HepG2 (cell line): ENCODE results near the gene NEMF. TPM values are rescaled to one million over a fixed set of nuclear protein-coding genes. Genes with fewer than 3 reads are reported as not detected.

Source experiments
- CCDC6 ChIP-seq: sonication (generic); formaldehyde crosslinking; IDR thresholded peaks from 2 replicates; pipeline ENCODE4 v1.8.1; 2022; ENCODE audit warnings: mild to moderate bottlenecking, missing genetic modification reagents, moderate library complexity
- CHD4 ChIP-seq: fragments of 200-600 bp; sonication (generic); IDR thresholded peaks from 2 replicates; pipeline ENCODE4 v1.7.0; 2017; ENCODE audit warnings: mild to moderate bottlenecking, low read length, borderline replicate concordance
- GFI1 ChIP-seq: sonication (generic); formaldehyde crosslinking; IDR thresholded peaks from 2 replicates; pipeline ENCODE4 v1.5.0; 2020; ENCODE audit warnings: missing genetic modification reagents, mild to moderate bottlenecking, borderline replicate concordance
- HNRNPLL ChIP-seq: fragments of 200-400 bp; formaldehyde crosslinking; IDR thresholded peaks from 2 replicates; pipeline ENCODE4 v1.6.1; 2017; ENCODE audit warnings: mild to moderate bottlenecking, low read depth, low read length; ENCODE audit not compliant: poor library complexity, severe bottlenecking
- IKZF5 ChIP-seq: IDR thresholded peaks from 2 replicates; pipeline ENCODE4 v1.6.1; 2018; ENCODE audit warnings: missing genetic modification reagents, mild to moderate bottlenecking, missing compliant biosample characterization
- KMT2A ChIP-seq: sonication (generic); formaldehyde crosslinking; IDR thresholded peaks from 2 replicates; pipeline ENCODE4 v1.4.0; 2020; ENCODE audit warnings: missing genetic modification reagents
- TFDP2 ChIP-seq: sonication (generic); formaldehyde crosslinking; IDR thresholded peaks from 2 replicates; pipeline ENCODE4 v1.4.0; 2020; ENCODE audit warnings: missing genetic modification reagents
- ZBTB33 ChIP-seq: sonication (generic); formaldehyde crosslinking; IDR thresholded peaks from 2 replicates; pipeline ENCODE4 v1.4.0; 2020; ENCODE audit warnings: missing genetic modification reagents
- ZNF234 ChIP-seq: sonication (generic); formaldehyde crosslinking; conservative IDR thresholded peaks from 2 replicates; pipeline ENCODE4 v1.5.1; 2020; ENCODE audit warnings: mild to moderate bottlenecking, missing genetic modification reagents
- ZNF841 ChIP-seq: sonication (generic); formaldehyde crosslinking; IDR thresholded peaks from 2 replicates; pipeline ENCODE4 v1.8.1; 2023; ENCODE audit warnings: missing genetic modification reagents, borderline replicate concordance
- ZSCAN25 ChIP-seq: sonication (generic); formaldehyde crosslinking; IDR thresholded peaks from 2 replicates; pipeline ENCODE4 v1.8.0; 2022; ENCODE audit warnings: mild to moderate bottlenecking, missing genetic modification reagents
- polyA plus RNA-seq, 8 experiments: library from polyadenylated mRNA; depleted of rRNA in 3 of 8; stranded (reverse) in 7 of 8; unstranded in 1 of 8; fragments of >200 nt; fragmentation: Illumina TruSeq in 4 of 8; extraction: Trizol in 4 of 8; gene quantifications; 2 replicates each; pipeline versions ENCODE4 v1.2.1 to v1.2.3, GENCODE V29; 2011 to 2016; ENCODE audit warnings: low read depth in 4 of 8, missing spikeins in 1 of 8, mixed read lengths in 1 of 8; ENCODE audit not compliant: insufficient read depth in 1 of 8
- total RNA-seq, 5 experiments: library from RNA; depleted of rRNA; stranded (reverse); fragments of >200 nt; fragmentation: Illumina TruSeq; extraction: Trizol; gene quantifications; 2 replicates each; pipeline ENCODE4 v1.2.3, GENCODE V29; 2016; ENCODE audit warnings: low read depth in 1 of 5
- TF ChIP-seq, protein P1 (sequence below): sonication (generic); formaldehyde crosslinking; IDR thresholded peaks from 2 replicates; pipeline ENCODE4 v1.5.0; 2020; ENCODE audit warnings: mild to moderate bottlenecking, missing genetic modification reagents, borderline replicate concordance
- TF ChIP-seq, protein P2 (sequence below), 2 experiments: fragments of 450-650 bp in 1 of 2; sonication (generic) in 1 of 2; formaldehyde crosslinking; IDR thresholded peaks; 2 replicates each; pipeline versions ENCODE4 v1.5.0 to v1.8.0; 2020 to 2022; ENCODE audit warnings: mild to moderate bottlenecking in 1 of 2, missing genetic modification reagents in 1 of 2

NEMF gene
- total and polyA plus RNA-seq, 2 of the 13 experiments (the other 11 are each of a cell fraction or from before 2014, with no cell fraction given) = 21.3 to 57.9 TPM

DNA sequence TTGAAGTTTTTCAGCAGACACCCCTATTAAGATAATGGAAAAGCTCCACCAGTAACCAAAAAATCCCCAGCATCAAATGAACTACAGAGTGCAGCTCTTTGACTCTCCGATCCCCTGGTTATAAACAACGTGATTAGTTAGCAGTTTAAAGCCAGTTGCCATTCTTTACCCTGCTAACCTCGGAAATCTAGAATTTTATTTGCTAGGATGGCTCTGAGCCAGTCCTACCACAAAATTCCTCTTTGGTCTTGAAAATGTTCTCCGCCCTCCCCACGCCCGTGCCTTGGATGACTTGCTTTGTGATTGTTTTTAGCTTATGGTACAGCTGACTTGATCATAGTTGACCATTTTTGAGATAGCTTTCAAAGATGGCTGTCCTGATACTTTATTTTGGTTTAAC lies 83.4 kb downstream of the NEMF start (continued):
- TF ChIP-seq TFDP2 (CRISPR knock-in tag) (no peak), ZNF841 (no peak), IKZF5 (no peak), ZSCAN25 (no peak), KMT2A (no peak), CHD4 (no peak), ZNF234 (no peak), HNRNPLL (no peak), CCDC6 (CRISPR knock-in tag) (no peak), GFI1 (no peak), ZBTB33 (CRISPR knock-in tag) (no peak)
- TF ChIP-seq, protein P1, sequence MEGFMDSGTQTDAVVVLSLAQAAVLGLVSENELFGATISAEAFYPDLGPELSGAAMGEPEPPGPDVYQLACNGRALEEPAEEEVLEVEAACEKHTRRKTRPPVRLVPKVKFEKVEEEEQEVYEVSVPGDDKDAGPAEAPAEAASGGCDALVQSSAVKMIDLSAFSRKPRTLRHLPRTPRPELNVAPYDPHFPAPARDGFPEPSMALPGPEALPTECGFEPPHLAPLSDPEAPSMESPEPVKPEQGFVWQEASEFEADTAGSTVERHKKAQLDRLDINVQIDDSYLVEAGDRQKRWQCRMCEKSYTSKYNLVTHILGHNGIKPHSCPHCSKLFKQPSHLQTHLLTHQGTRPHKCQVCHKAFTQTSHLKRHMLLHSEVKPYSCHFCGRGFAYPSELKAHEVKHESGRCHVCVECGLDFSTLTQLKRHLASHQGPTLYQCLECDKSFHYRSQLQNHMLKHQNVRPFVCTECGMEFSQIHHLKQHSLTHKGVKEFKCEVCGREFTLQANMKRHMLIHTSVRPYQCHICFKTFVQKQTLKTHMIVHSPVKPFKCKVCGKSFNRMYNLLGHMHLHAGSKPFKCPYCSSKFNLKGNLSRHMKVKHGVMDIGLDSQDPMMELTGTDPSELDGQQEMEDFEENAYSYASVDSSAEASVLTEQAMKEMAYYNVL (CRISPR knock-in tag) = no peak
- TF ChIP-seq, protein P2, sequence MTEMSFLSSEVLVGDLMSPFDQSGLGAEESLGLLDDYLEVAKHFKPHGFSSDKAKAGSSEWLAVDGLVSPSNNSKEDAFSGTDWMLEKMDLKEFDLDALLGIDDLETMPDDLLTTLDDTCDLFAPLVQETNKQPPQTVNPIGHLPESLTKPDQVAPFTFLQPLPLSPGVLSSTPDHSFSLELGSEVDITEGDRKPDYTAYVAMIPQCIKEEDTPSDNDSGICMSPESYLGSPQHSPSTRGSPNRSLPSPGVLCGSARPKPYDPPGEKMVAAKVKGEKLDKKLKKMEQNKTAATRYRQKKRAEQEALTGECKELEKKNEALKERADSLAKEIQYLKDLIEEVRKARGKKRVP (CRISPR knock-in tag; IDR thresholded peaks at IDR 0.05) = no peak
